ENCODE results near the gene CPSF3. TPM values are rescaled to one million over a fixed set of nuclear protein-coding genes. Genes with fewer than 3 reads are reported as not detected.

CPSF3 gene
- 74.3 and 74.7 TPM in 2 replicates for total RNA-seq

- Mint-ChIP-seq H3K36me3 (ENCODE audit: low read depth) (peaks cover 12% of the 10 kb centered on the region), H3K9me3 (no peaks in the 10 kb centered on the region), H3K27ac (peak within 1 kb of the TSS; percentile 92), H3K4me1 (ENCODE audit: low read depth) (peaks cover 39% of the 10 kb centered on the region), H3K27me3 (ENCODE audit: insufficient read depth) (no peaks in the 10 kb centered on the region), H3K4me3 (peak within 1 kb of the TSS; percentile 92)
- intact Hi-C loops (cut with micrococcal nuclease), result loop anchor here (1.0 to 5.0 kb wide), 18 partner anchors 51 to 1731 kb away; partner anchors contain the start of genes ADAM17, ASAP2, GRHL1 and HPCAL1
- peak; percentile 96 for DNase-seq (ENCODE audit: low spot score)
Measured at GRCh38 chr2:9423100-9423921, at the start of gene CPSF3, which contains the start of gene ITGB1BP1. Gene CPSF3 (plus strand): TSS chr2:9423654. CDS start chr2:9423774, 120 bp downstream. Gene ITGB1BP1 (minus strand): TSS chr2:9423528. CDS start chr2:9418697, 4,831 bp downstream.

- Mint-ChIP-seq H3K4me3 (no peak overlapping the region), H3K9me3 (no peaks in the 10 kb centered on the region), H3K27ac (no peak overlapping the region), H3K4me1 (ENCODE audit: low read depth) (no peaks in the 10 kb centered on the region), H3K27me3 (ENCODE audit: insufficient read depth) (peaks cover 7% of the 10 kb centered on the region), H3K36me3 (ENCODE audit: low read depth) (no peaks in the 10 kb centered on the region)
- DNase-seq (ENCODE audit: low spot score), result no peak
- intact Hi-C loops (cut with micrococcal nuclease), result loop anchor here (5.0 kb wide), 1 partner anchor 232 kb away; no protein-coding TSS in a partner anchor
Measured at GRCh38 chr2:9374071-9374730, 49.3 kb upstream of the CPSF3 start.

- no peaks in the 10 kb centered on the region for H3K36me3 Mint-ChIP-seq (ENCODE audit: low read depth)
- no peak overlapping the region for H3K4me3 Mint-ChIP-seq
- peaks cover 7% of the 10 kb centered on the region for H3K27me3 Mint-ChIP-seq (ENCODE audit: insufficient read depth)
- H3K27ac Mint-ChIP-seq, result no peak overlapping the region
- H3K4me1 Mint-ChIP-seq (ENCODE audit: low read depth), result no peaks in the 10 kb centered on the region
- intact Hi-C loops (cut with micrococcal nuclease), result no loop called here
- no peaks in the 10 kb centered on the region for H3K9me3 Mint-ChIP-seq
- DNase-seq (ENCODE audit: low spot score), result no peak
Measured at GRCh38 chr2:9375857-9376428, 47.5 kb upstream of the CPSF3 start.

GRCh38 chr2:9377461-9378097, 45.9 kb upstream of the CPSF3 start:
- Mint-ChIP-seq H3K4me1 (ENCODE audit: low read depth) (no peaks in the 10 kb centered on the region), H3K27me3 (ENCODE audit: insufficient read depth) (peaks cover 7% of the 10 kb centered on the region), H3K9me3 (no peaks in the 10 kb centered on the region), H3K27ac (no peak overlapping the region), H3K36me3 (ENCODE audit: low read depth) (no peaks in the 10 kb centered on the region), H3K4me3 (no peak overlapping the region)
- intact Hi-C loops (cut with micrococcal nuclease), result no loop called here
- DNase-seq (ENCODE audit: low spot score), result no peak

- Mint-ChIP-seq H3K36me3 (ENCODE audit: low read depth) (no peaks in the 10 kb centered on the region), H3K4me1 (ENCODE audit: low read depth) (no peaks in the 10 kb centered on the region), H3K4me3 (no peak overlapping the region), H3K9me3 (no peaks in the 10 kb centered on the region), H3K27ac (no peak overlapping the region), H3K27me3 (ENCODE audit: insufficient read depth) (peaks cover 9% of the 10 kb centered on the region)
- no peak for DNase-seq (ENCODE audit: low spot score)
- intact Hi-C loops (cut with micrococcal nuclease), result no loop called here
Measured at GRCh38 chr2:9378433-9379390, 44.7 kb upstream of the CPSF3 start.

GRCh38 chr2:9379391-9379755, 44.1 kb upstream of the CPSF3 start:
- Mint-ChIP-seq H3K4me3 (no peak overlapping the region), H3K4me1 (ENCODE audit: low read depth) (no peaks in the 10 kb centered on the region), H3K27me3 (ENCODE audit: insufficient read depth) (peaks cover 9% of the 10 kb centered on the region), H3K36me3 (ENCODE audit: low read depth) (no peaks in the 10 kb centered on the region), H3K27ac (no peak overlapping the region), H3K9me3 (no peaks in the 10 kb centered on the region)
- intact Hi-C loops (cut with micrococcal nuclease), result no loop called here
- no peak for DNase-seq (ENCODE audit: low spot score)

- intact Hi-C loops (cut with micrococcal nuclease), result no loop called here
- Mint-ChIP-seq H3K4me1 (ENCODE audit: low read depth) (no peaks in the 10 kb centered on the region), H3K4me3 (no peak overlapping the region), H3K36me3 (ENCODE audit: low read depth) (no peaks in the 10 kb centered on the region), H3K27ac (no peak overlapping the region), H3K9me3 (no peaks in the 10 kb centered on the region), H3K27me3 (ENCODE audit: insufficient read depth) (peaks cover 9% of the 10 kb centered on the region)
- no peak for DNase-seq (ENCODE audit: low spot score)
Measured at GRCh38 chr2:9380702-9381628, 42.5 kb upstream of the CPSF3 start.

- Mint-ChIP-seq H3K36me3 (ENCODE audit: low read depth) (no peaks in the 10 kb centered on the region), H3K27me3 (ENCODE audit: insufficient read depth) (peaks cover 7% of the 10 kb centered on the region), H3K4me1 (ENCODE audit: low read depth) (no peaks in the 10 kb centered on the region), H3K9me3 (no peaks in the 10 kb centered on the region), H3K4me3 (no peak overlapping the region), H3K27ac (no peak overlapping the region)
- no peak for DNase-seq (ENCODE audit: low spot score)
- intact Hi-C loops (cut with micrococcal nuclease), result no loop called here
Measured at GRCh38 chr2:9382604-9383235, 40.7 kb upstream of the CPSF3 start.

- DNase-seq (ENCODE audit: low spot score), result no peak
- H3K4me3 Mint-ChIP-seq, result no peak overlapping the region
- no peaks in the 10 kb centered on the region for H3K4me1 Mint-ChIP-seq (ENCODE audit: low read depth)
- no peaks in the 10 kb centered on the region for H3K36me3 Mint-ChIP-seq (ENCODE audit: low read depth)
- H3K27me3 Mint-ChIP-seq (ENCODE audit: insufficient read depth), result peaks cover 2% of the 10 kb centered on the region
- no peak overlapping the region for H3K27ac Mint-ChIP-seq
- no peaks in the 10 kb centered on the region for H3K9me3 Mint-ChIP-seq
- intact Hi-C loops (cut with micrococcal nuclease), result no loop called here
Measured at GRCh38 chr2:9384521-9384920, 38.9 kb upstream of the CPSF3 start.

GRCh38 chr2:9385841-9386240, 37.6 kb upstream of the CPSF3 start:
- H3K4me3 Mint-ChIP-seq, result no peak overlapping the region
- no peaks in the 10 kb centered on the region for H3K4me1 Mint-ChIP-seq (ENCODE audit: low read depth)
- no peaks in the 10 kb centered on the region for H3K9me3 Mint-ChIP-seq
- H3K36me3 Mint-ChIP-seq (ENCODE audit: low read depth), result no peaks in the 10 kb centered on the region
- intact Hi-C loops (cut with micrococcal nuclease), result no loop called here
- no peak overlapping the region for H3K27ac Mint-ChIP-seq
- H3K27me3 Mint-ChIP-seq (ENCODE audit: insufficient read depth), result peaks cover 2% of the 10 kb centered on the region
- DNase-seq (ENCODE audit: low spot score), result no peak

GRCh38 chr2:9388199-9388681, 35.2 kb upstream of the CPSF3 start:
- H3K9me3 Mint-ChIP-seq, result no peaks in the 10 kb centered on the region
- H3K4me3 Mint-ChIP-seq, result no peak overlapping the region
- H3K27ac Mint-ChIP-seq, result no peak overlapping the region
- H3K36me3 Mint-ChIP-seq (ENCODE audit: low read depth), result no peaks in the 10 kb centered on the region
- no peak for DNase-seq (ENCODE audit: low spot score)
- H3K27me3 Mint-ChIP-seq (ENCODE audit: insufficient read depth), result peaks cover 1% of the 10 kb centered on the region
- H3K4me1 Mint-ChIP-seq (ENCODE audit: low read depth), result no peaks in the 10 kb centered on the region
- intact Hi-C loops (cut with micrococcal nuclease), result no loop called here
